Type B pancreatic cell (in vitro differentiated cells): ENCODE results near the gene TBRG4. TPM values are rescaled to one million over a fixed set of nuclear protein-coding genes. Genes with fewer than 3 reads are reported as not detected.

Source experiments
- DNase-seq: peaks from one replicate; pipeline ENCODE4 v3.0.0; 2021; ENCODE audit warnings: mixed read lengths; ENCODE audit not compliant: unreplicated experiment; ENCODE audit errors: extremely low spot score
- H3K27ac Mint-ChIP-seq: 2 replicates; pipeline ENCODE4 v1.8.0; 2021; ENCODE audit warnings: mild to moderate bottlenecking, mixed read lengths
- H3K27me3 Mint-ChIP-seq: 2 replicates; pipeline ENCODE4 v1.8.0; 2021; ENCODE audit warnings: mixed read lengths
- H3K36me3 Mint-ChIP-seq: 2 replicates; pipeline ENCODE4 v1.8.0; 2021; ENCODE audit warnings: mixed read lengths
- H3K4me1 Mint-ChIP-seq: one replicate; pipeline ENCODE4 v1.8.0; 2021; ENCODE audit warnings: mixed read lengths; ENCODE audit not compliant: unreplicated experiment
- H3K4me3 Mint-ChIP-seq: 2 replicates; pipeline ENCODE4 v1.8.0; 2021; ENCODE audit warnings: mild to moderate bottlenecking, mixed read lengths
- H3K9me3 Mint-ChIP-seq: 2 replicates; pipeline ENCODE4 v1.8.0; 2021; ENCODE audit warnings: mixed read lengths
- CTCF ChIP-seq: fragments of 200-600 bp; sonication (generic); conservative IDR thresholded peaks from 2 replicates; pipeline ENCODE4 v1.5.0; 2021; ENCODE audit warnings: antibody characterized with exemption, mild to moderate bottlenecking
- total RNA-seq: library from RNA; stranded (reverse); gene quantifications from 2 replicates; pipeline ENCODE4 v1.2.1, GENCODE V29; 2021; ENCODE audit warnings: low replicate concordance

Gene TBRG4
- total RNA-seq, 1 donor from 2014 or later, result 88.2 TPM

- no peaks in the 10 kb centered on the region for H3K9me3 Mint-ChIP-seq
- DNase-seq, result no peak
- no peak for TF ChIP-seq CTCF
- H3K4me1 Mint-ChIP-seq, result no peaks in the 10 kb centered on the region
- H3K4me3 Mint-ChIP-seq, result no peak overlapping the region
- no peak overlapping the region for H3K27ac Mint-ChIP-seq
- H3K36me3 Mint-ChIP-seq, result no peaks in the 10 kb centered on the region
- H3K27me3 Mint-ChIP-seq, result no peaks in the 10 kb centered on the region
Observed at GRCh38 chr7:45125193-45125904, 13.9 kb upstream of the TBRG4 start.

GRCh38 chr7:45123913-45124710 is 12.6 kb upstream of the TBRG4 start:
- H3K27ac Mint-ChIP-seq, result no peak overlapping the region

GRCh38 chr7:45122975-45123860 is 11.7 kb upstream of the TBRG4 start:
- no peak for TF ChIP-seq CTCF
- Mint-ChIP-seq H3K27me3 (peaks cover 9% of the 10 kb centered on the region), H3K27ac (no peak overlapping the region), H3K4me1 (no peaks in the 10 kb centered on the region), H3K4me3 (no peak overlapping the region), H3K36me3 (no peaks in the 10 kb centered on the region), H3K9me3 (no peaks in the 10 kb centered on the region)
- no peak for DNase-seq

More at GRCh38 chr7:45123913-45124710, 12.6 kb upstream of the TBRG4 start:
- H3K27me3 Mint-ChIP-seq, result peaks cover 4% of the 10 kb centered on the region
- H3K4me1 Mint-ChIP-seq, result no peaks in the 10 kb centered on the region
- H3K4me3 Mint-ChIP-seq, result no peak overlapping the region
- no peak for DNase-seq
- H3K36me3 Mint-ChIP-seq, result no peaks in the 10 kb centered on the region
- TF ChIP-seq CTCF, result no peak
- no peaks in the 10 kb centered on the region for H3K9me3 Mint-ChIP-seq

- TF ChIP-seq CTCF, result no peak
- Mint-ChIP-seq H3K4me3 (no peak overlapping the region), H3K27me3 (peaks cover 33% of the 10 kb centered on the region), H3K36me3 (no peaks in the 10 kb centered on the region), H3K27ac (no peak overlapping the region), H3K9me3 (no peaks in the 10 kb centered on the region), H3K4me1 (no peaks in the 10 kb centered on the region)
- no peak for DNase-seq
Observed at GRCh38 chr7:45119550-45119949, 8.1 kb upstream of the TBRG4 start.

GRCh38 chr7:45118889-45119331 is 7.4 kb upstream of the TBRG4 start:
- Mint-ChIP-seq H3K9me3 (no peaks in the 10 kb centered on the region), H3K4me1 (no peaks in the 10 kb centered on the region), H3K27ac (no peak overlapping the region), H3K36me3 (no peaks in the 10 kb centered on the region), H3K27me3 (peaks cover 38% of the 10 kb centered on the region), H3K4me3 (no peak overlapping the region)
- no peak for TF ChIP-seq CTCF
- no peak for DNase-seq
